Bone marrow (tissue), 2 donors: ENCODE results near the gene ZNF284.
A peak's percentile ranks its signal among the peaks of the same experiment; 100 is the strongest.

Experiments
- DNase-seq, 2 donors: peaks; one replicate each; lab custom pipeline; 2025; lab: John Stamatoyannopoulos, UW

ZNF284 gene

DNA sequence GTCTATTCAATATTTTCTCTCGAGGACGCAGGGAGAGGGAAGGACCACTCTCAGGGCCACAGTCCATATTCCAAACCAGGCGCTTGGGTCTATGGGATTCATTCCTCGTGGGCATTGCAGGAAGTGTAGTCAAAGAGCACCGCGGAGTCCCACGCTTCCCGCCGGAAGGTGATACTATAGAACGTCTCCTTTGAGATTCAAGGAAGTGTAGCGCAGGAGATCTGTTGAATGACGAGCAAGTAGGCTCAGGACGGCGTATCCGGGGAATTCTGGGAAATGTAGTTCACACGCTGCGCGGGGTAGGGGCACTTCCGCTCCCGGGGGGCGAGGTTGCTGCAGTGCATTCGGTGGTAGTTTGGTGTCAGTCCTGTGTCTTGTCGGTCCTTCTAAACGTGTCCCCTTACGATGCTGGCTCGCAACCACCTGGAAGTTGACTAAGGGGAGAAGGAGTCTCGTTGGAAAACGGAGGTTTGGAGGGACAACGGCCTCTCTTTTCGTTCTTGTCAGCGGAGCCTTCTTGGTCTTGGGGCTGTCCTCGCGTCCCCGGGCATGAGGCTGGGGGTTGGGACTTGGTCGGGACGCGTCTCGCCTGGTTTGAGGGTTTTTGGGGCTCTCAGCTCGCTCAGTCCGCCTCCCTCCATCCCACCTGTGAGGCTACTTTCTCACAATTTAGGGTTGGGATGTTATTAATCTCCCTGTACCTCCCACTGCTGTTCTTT lies at the start of gene ZNF284:
TSS of gene ZNF284 (plus strand) at position 336 of the 719 bp plus-strand sequence. CDS start 4,231 bp downstream, outside the sequence.
- peak; percentile 52 to 89 for DNase-seq

DNA sequence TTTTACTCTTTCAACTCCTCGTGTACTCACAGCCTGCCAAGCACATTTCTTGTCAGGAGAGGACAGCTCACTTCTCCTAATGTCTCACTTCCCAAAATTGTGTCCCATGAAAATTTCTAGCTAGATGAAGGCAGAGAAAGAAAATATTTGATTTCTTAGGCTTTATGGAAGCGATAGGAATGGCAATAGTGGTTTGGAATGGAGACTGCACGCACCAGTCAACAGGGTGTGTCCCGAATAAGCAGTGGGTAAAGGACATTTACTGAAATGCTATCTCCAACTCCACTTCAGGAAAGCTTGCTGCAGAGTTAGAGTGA lies 47.1 kb upstream of the ZNF284 start:
- no peak for DNase-seq

DNA sequence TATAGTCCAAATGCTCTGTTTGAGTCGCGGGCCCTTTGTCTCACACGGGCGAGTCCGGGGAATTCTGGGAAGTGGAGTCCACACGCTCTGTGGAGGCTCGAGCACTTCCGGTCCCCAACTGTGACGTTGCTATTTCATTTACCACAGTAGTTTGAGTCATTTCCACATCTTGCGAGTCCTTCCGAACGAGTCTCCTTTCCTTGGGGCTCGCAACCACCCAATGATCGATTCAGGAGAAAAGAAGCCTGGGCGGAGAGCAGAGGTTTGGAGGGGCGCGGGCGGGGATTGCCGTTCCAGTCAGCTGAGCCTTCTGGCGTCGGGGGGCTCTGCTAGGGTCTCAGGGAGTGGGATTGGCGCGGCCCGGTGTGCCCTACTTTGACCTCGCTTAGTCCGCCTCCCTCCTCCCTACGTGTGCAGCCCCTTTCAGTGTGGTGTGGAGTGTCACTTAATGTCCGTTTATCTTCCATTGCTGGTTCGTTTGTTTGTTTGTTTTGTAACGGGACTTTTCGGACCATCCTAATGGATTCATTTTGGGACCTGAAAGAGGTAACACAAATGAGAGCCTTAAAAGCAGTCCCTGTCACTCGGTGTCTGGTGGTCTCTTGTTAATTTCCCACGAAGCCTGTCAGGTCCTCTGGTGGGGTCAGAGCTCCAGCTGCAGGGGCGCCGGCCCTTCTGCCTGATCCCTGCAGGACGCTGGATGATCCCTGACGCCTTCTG lies 46.6 kb upstream of the ZNF284 start, which contains the start of gene ZNF222:
TSS of gene ZNF222 (plus strand) at position 163 of the 720 bp plus-strand sequence. CDS start at position 221, 58 bp downstream.
- DNase-seq, result peak; percentile 67 to 88

DNA sequence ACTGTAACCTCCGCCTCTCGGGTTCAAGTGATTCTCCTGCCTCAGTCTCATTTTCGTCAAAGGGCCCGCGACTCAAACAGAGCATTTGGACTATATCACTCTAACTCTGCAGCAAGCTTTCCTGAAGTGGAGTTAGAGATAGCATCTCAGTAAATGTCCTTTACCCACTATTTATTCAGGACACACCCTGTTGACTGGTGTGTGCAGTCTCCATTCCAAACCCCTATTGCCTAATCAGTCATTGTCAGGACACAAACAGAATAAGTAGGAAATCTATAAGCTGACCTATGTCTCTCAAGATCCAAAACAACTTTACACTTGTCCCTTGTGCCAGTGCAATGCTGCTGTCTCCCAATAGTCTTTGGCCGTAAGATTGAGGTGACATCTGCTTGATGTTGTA lies 45.3 kb upstream of the ZNF284 start:
- DNase-seq, result no peak

DNA sequence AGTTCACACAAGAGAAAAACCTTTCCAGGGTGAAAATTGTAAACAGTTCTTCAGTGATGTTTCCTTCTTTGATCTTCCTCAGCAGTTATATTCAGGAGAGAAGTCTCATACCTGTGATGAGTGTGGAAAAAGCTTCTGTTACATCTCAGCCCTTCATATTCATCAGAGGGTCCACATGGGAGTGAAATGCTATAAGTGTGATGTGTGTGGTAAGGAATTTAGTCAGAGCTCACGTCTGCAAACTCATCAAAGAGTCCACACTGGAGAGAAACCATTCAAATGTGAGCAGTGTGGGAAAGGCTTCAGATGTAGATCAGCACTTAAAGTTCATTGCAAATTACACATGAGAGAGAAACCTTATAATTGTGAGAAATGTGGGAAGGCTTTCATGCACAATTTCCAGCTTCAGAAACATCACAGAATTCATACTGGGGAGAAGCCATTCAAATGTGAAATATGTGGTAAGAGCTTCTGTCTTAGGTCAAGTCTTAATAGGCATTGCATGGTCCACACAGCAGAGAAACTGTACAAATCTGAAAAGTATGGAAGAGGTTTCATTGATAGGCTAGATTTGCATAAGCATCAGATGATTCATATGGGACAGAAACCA lies 39.9 kb upstream of the ZNF284 start:
- DNase-seq, result no peak

DNA sequence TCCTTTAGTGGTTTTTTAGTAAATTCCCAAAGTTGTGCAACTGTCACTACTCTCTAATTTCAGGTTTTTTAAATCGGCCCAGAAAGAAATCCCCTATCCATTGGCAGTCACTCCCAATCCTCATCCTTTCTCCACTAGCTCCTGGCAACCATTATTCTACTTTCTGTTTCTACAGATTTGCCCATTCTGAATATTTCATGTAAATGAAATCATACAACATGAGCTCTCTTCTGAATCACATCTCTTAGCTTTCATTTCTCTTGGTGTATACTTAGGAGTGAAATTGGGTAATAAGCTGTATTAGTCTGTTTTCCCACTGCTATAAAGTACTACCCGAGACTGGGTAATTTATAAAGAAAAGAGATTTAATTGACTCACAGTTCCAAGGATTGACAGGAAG lies 29.8 kb upstream of the ZNF284 start:
- DNase-seq, result no peak

DNA sequence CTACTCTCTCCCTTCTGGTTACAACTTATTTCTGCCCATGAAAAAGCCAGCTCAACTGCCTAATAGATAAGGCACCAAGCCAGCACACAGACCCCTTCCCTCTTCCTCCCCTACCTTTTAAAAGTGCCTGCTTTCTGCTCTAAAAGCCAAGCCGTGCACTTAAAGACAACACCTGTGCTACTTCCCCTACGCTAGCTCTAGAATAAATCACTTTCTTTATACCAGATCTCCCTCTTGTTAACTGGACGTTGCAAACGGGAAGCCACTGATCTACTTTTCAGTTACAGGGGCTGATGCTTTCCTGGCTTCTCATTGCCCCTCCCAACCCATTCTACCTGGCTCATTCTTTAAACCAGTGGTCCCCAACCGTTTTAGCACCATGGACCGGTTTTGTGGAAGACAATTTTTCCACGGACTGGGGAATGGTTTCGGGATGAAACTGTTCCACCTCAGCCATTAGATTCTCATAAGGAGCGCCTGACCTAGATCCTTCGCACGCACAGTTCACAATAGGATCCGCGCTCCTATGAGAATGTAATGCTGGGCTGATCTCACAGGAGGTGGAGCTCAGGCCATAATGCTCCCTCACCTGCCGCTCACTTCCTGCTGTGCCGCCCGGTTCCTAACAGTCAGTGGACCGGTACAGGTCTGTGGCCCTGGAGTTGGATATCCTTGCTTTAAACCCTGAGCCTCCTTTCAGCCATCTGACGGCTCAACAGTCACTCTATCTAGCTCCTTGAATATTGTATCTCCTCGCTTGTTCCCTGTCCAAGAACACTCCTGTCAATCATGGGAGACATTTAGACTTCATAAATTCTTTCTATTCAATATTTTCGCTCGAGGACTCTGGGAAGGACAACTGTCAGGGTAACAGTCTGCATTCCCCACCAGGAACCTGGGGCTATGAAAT lies 21.0 kb upstream of the ZNF284 start:
- DNase-seq, result no peak

DNA sequence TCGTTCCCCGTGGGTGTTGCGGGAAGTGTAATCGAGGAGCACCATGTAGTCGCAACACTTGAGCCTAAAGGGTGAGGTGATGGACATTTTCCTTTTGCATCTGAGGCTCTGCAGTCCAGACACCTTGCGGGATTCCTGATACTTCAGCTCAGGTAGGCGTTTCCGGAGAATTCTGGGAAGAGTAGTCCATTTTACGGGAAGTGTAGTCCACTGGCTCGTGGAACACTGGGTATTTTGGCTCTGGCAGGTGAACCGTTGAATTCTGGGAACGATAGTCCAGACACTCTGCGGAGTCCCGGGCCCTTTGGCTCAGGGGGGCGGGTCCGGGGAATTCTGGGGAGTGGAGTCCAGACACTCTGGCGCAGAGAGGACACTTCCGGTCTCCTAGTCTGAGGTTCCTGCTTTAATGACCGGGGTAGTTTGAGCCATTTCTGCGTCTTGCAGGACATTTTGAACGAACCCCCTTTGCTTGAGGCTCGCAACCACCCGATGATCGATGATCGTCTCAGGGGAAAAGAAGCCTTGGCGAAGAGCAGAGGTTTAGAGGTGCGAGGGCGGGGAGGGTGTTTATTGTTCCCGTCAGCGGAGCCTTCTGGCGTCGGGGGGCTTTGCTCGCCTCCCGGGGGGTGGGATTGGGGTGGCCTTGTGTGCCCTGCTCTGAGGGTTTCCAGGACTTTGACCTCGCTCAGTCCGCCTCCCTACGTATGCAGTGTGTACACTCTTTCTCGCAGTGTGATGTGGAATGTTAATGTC lies 20.1 kb upstream of the ZNF284 start, which contains the start of gene ZNF223:
TSS of gene ZNF223 (plus strand) at position 387 of the 753 bp plus-strand sequence. CDS start 3,141 bp downstream, outside the sequence.
- peak; percentile 30 to 42 for DNase-seq

DNA sequence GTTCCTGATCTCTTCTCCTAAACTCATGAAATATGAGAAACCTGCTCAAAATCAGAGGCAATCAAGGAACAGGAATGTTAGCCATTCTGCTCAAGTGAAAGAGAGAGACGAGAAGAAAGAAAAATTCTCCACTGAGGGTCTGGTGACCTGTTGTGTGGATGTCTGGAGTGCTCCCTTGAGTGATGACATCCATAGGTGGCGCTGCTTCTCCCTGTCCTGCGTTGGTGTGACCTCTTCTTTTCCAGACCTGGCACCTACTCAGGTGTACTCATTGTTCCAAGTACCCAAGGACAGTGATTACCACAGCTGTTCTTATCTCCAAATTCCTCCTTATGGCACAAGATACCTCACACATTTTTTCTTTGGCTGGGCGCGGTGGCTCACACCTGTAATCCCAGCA lies 16.1 kb upstream of the ZNF284 start:
- DNase-seq, result no peak

DNA sequence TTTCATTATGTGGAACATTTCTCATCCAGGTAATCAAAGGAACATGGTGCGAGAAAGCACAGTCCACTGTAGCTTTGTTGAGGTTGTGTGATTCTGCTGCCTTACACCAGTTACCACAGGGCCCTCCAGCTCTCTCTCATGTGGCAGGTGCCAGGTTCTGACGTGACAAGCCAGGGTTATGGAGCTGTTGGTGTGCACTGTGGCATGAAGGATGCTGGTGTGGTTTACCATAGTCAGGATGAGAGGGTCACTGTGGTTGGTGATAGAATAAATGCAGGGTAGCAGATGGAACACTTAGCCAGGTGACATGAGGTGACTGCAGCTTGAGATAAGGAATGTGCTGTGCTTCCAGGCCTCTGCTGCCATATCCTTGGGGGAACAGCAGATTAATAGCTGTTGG lies 12.7 kb upstream of the ZNF284 start:
- no peak for DNase-seq

DNA sequence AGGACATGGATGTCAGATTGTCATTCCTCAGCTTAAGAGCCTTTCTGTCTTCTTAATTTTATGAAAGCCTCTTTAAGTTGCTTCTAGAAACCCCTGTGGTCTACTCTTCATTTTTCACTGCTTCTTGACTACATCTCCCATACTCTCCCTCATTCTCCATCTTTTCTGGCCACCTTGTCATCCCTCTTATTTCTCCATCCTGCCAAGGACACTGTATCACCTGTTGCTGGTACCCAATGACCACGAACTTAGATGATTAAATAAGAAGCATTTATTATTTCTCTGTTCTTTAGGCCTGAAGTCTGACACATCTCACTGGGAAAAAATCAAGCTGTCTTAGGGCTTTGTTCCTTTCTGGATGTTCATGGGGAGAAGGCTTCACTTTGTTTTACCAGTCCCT lies 10.9 kb upstream of the ZNF284 start:
- no peak for DNase-seq

DNA sequence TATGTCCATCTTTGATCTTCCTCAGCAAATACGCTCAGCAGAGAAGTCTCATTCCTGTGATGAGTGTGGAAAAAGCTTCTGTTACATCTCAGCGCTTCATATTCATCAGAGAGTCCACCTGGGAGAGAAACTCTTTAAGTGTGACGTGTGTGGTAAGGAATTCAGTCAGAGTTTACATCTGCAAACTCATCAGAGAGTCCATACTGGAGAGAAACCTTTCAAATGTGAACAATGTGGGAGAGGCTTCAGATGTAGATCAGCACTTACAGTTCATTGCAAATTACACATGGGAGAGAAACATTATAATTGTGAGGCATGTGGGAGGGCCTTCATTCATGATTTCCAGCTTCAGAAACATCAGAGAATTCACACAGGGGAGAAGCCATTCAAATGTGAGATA lies 5.7 kb upstream of the ZNF284 start:
- no peak for DNase-seq

DNA sequence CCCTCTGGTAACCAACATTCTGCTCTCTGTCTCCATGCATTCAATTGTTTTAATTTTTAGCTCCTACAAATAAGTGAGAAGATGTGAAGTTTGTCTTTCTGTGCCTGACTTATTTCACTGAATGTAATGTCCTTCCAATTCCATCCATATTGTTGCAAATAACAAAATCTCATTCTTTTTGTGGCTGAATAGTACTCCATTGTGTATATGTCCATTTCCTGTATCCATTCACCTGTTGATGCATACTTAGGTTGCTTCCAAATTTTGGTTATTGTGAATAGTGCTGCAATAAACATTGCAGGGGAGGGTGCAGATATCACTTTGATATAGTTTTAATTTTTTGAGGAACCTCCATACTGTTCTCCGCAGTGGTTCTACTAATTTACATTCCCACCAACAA lies 2.5 kb upstream of the ZNF284 start:
- no peak for DNase-seq

DNA sequence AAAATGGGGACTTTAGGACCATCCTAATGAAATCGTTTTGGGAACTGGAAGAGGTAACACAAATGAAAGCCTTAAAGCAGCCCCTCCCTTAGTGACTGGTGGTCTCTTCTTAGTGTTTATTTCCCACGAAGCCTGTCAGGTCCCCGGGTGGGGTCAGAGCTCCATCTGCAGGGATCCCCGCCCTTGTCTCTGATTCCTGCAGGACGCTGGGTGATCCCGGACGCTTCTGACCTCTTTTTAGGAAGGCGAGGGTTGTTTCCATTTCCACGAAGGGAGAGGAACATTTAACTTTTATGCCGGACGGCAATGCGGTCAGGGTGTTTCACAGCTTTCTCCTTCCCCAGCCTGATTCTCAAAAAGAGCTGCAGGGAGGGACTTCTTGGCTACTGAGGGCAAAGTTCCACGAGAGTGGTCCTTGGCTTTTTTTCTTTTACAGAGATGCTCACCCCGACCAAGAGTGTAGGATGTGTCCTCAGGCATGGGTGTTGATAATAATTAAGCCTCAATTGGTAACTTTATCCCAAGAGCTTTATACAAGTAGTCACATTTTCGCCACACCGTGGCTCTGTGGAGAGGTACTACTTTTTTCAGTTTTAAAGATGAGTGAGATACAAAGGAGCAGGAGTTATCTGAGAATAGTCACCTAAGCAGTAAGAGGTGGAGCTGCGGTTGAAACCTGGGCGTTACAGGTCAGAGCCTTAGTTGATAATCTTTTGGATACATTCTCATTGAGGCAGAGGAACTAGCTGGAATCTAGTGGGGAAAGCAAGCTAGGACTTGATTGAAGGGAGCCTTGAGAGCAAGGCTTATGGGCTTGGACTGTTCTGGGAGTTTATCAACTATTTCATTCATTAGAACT lies 813 bp downstream of the ZNF284 start:
- no peak for DNase-seq

DNA sequence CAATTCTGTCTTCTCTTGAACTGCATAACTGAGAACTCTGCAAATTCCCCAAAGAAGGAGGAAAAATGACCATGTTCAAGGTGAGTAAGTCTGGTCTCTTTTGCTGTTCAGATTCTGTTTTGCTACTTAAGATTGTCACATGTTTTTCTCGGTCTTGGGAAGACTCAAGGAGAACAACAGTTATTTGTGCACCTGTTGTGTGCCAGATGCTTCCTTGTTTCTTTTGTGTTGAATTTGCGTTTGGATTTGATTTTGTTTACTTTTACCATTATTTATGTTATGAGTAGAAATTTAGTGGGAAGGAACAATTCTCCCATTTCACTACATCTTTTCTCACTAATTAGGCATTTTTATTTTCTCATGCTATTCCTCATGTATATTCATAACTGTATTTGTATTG lies 4.4 kb downstream of the ZNF284 start:
- no peak for DNase-seq

DNA sequence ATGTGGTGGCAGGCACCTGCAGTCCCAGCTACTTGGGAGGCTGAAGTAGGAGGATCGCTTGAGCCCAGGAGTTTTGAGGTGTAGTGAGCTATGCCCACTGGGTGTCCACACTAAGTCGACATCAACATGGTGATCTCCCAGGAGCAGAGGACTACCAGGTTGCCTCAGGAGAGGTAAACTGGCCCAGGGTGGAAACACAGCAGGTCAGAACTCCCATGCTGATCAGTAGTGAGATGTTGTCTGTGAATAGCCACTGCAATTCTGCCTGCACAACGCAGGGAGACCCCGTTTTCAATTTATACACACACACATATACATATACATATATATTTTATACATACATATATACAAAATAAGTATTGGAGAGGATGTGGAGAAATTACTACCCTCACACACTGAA lies 20.1 kb downstream of the ZNF284 start:
- DNase-seq, result no peak

DNA sequence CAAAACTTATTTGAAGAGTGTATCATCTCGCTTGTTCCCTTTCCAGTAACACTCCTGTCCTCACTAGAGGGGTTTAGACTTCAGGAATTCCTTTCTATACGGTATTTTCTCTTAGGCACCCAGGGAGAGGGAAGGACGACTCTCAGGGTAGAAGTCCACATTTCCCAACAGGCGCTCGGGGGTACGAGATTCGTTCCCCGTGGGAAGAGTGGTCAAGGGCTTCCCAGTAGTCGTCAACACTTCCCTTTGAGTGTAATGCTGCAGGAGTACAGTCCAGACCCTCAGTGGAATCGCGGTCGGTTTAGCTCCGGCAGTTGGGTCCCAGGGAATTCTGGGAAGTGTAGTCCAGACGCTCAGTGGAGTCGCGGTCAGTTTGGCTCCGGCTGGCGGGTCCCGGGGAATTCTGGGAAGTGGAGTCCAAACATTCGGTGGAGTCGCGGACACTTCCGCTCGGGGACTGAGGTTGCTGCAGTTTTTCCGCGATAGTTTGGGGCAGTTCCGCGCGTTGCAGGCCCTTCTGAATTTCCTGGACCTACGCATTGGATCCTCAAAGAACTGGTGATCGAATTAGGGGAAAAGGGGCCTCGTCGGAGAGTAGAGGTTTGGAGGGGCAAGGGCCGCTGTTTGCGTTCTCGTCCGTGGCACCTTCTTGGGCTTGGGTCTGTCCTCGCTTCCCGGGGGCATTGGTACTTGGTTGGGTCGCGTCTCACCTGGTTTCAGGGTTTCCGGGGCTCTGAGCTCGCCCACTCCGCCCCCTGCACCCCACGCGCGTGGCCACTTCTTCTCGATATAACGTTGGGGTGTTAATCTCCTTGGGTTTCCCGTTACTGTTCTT lies 22.2 kb downstream of the ZNF284 start, which contains the start of gene ZNF224:
TSS of gene ZNF224 (plus strand) at position 431 of the 835 bp plus-strand sequence. CDS start 3,513 bp downstream, outside the sequence.
- DNase-seq, result peak; percentile 60 to 92

DNA sequence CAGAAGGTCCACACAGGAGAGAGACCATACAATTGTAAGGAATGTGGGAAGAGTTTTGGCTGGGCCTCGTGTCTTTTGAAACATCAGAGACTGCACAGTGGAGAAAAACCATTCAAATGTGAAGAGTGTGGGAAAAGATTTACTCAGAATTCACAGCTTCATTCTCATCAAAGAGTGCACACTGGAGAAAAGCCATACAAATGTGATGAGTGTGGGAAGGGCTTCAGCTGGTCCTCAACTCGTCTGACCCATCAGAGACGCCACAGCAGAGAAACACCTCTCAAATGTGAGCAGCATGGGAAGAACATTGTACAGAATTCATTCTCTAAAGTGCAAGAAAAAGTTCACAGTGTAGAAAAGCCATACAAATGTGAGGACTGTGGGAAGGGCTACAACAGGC lies 35.8 kb downstream of the ZNF284 start:
- no peak for DNase-seq

DNA sequence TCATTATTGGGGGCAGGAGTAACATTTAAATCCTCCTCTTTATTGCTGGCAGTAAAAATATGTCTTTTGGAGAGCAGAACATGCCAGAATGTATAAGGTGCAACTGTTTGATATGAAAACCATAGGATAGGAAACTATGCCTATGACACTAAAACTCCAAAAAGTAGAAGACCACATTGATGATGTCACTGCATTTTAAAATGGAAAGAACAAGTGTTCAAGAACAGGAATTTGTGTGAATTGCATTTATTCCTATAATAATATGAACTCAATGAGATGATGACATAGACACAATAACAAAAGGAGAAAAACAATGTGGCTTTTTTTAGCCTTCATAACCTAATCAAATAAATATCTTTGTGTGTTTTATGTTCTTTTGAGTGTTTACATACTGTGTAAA lies 37.5 kb downstream of the ZNF284 start:
- DNase-seq, result no peak
